Endothelial cell of umbilical vein (primary cell): ENCODE results near the gene TYK2. TPM values are rescaled to one million over a fixed set of nuclear protein-coding genes. Genes with fewer than 3 reads are reported as not detected.
"Not testable (repeated sequence)": the region's sequence is repeated elsewhere in the genome, so short reads cannot be mapped to it uniquely, and the experiment has no call there.

Experiments
- BruUV-seq: library from RNA; stranded (reverse); fragments of 400-500 nt; replicated peaks from 2 replicates; lab custom pipeline; 2021; lab: Mats Ljungman, UMichigan
- CTCF ChIA-PET: fragments of 300-600, 350-600 bp; sonication (Branson Sonifier 250); formaldehyde crosslinking; loops from one replicate; lab custom pipeline; 2021; ENCODE audit warnings: antibody characterized with exemption, inconsistent platforms; lab: Charles Lee
- POLR2A ChIA-PET: fragments of 300-600, 350-600 bp; sonication (Branson Sonifier 250); formaldehyde crosslinking; loops from one replicate; lab custom pipeline; 2021; ENCODE audit warnings: antibody characterized with exemption, inconsistent platforms; lab: Charles Lee
- DNase-seq: peaks from one replicate; pipeline ENCODE4 v3.0.0-alpha.2; 2011; ENCODE audit warnings: low read depth, low spot score
- FAIRE-seq: peaks from 2 replicates; lab custom pipeline; 2011; peaks lifted over from hg19 to GRCh38; lab: Jason Lieb, UNC
- H2AFZ ChIP-seq: 2 replicates; pipeline ENCODE4 v1.6.0; 2012; ENCODE audit warnings: low read depth, low read length, control low read depth, inconsistent platforms
- H3K27ac ChIP-seq: 2 replicates; pipeline ENCODE4 v1.5.1; 2011; ENCODE audit warnings: low read depth, mild to moderate bottlenecking, control low read depth, low read length, moderate library complexity; ENCODE audit not compliant: insufficient read depth
- H3K27me3 ChIP-seq, 2 experiments: 2 replicates each; pipeline versions ENCODE4 v1.6.0 to v1.6.1; 2011; ENCODE audit warnings: low read length in 2 of 2, mixed read lengths in 1 of 2; ENCODE audit not compliant: control insufficient read depth in 2 of 2, insufficient read depth in 2 of 2
- H3K36me3 ChIP-seq, 2 experiments: 2 replicates in 1 of 2; 3 replicates in 1 of 2; pipeline ENCODE4 v1.5.1; 2011; ENCODE audit warnings: low read length in 2 of 2, mild to moderate bottlenecking in 1 of 2, moderate library complexity in 1 of 2; ENCODE audit not compliant: control insufficient read depth in 2 of 2, insufficient read depth in 2 of 2; ENCODE audit errors: extremely low read depth in 1 of 2
- H3K4me1 ChIP-seq: 3 replicates; pipeline ENCODE4 v1.5.1; 2011; ENCODE audit warnings: mild to moderate bottlenecking, low read length; ENCODE audit not compliant: control insufficient read depth, insufficient read depth; ENCODE audit errors: extremely low read depth
- H3K4me2 ChIP-seq: 2 replicates; pipeline ENCODE4 v1.6.1; 2011; ENCODE audit warnings: low read length, control low read depth, mixed read lengths; ENCODE audit not compliant: insufficient read depth
- H3K4me3 ChIP-seq, 3 experiments: fragments of 200-600 bp in 1 of 3; sonication (generic), shearing (Covaris generic) in 1 of 3; replicated peaks in 1 of 3; 2 replicates each; pipeline ENCODE4 v1.5.1; 2011 to 2016; ENCODE audit warnings: control low read depth in 3 of 3, low read length in 3 of 3, mild to moderate bottlenecking in 2 of 3, inconsistent platforms in 1 of 3, low read depth in 1 of 3, moderate library complexity in 1 of 3; ENCODE audit not compliant: insufficient read depth in 1 of 3
- H3K79me2 ChIP-seq: 2 replicates; pipeline ENCODE4 v1.6.0; 2012; ENCODE audit warnings: low read length, inconsistent platforms; ENCODE audit not compliant: control insufficient read depth, insufficient read depth
- H3K9ac ChIP-seq: replicated peaks from 2 replicates; pipeline ENCODE3; 2011; ENCODE audit warnings: low read length, control low read depth; ENCODE audit not compliant: insufficient read depth; ENCODE audit errors: extremely low read depth
- H3K9me1 ChIP-seq: replicated peaks from 3 replicates; pipeline ENCODE4 v1.6.0; 2011; ENCODE audit warnings: mild to moderate bottlenecking, low read length; ENCODE audit not compliant: control insufficient read depth, insufficient read depth; ENCODE audit errors: extremely low read depth
- H3K9me3 ChIP-seq: replicated peaks from 2 replicates; pipeline ENCODE4 v1.5.1; 2012; ENCODE audit warnings: low read length, inconsistent platforms; ENCODE audit not compliant: control insufficient read depth, insufficient read depth
- H4K20me1 ChIP-seq: replicated peaks from 2 replicates; pipeline ENCODE3; 2011; ENCODE audit warnings: mild to moderate bottlenecking, low read length; ENCODE audit not compliant: control insufficient read depth, insufficient read depth; ENCODE audit errors: extremely low read depth
- JUN ChIP-seq: IDR thresholded peaks from 2 replicates; pipeline ENCODE4 v1.6.1; 2011; ENCODE audit warnings: borderline replicate concordance, low read depth; ENCODE audit not compliant: insufficient read length, insufficient read depth
- MYC ChIP-seq: IDR thresholded peaks from one replicate; pipeline ENCODE4 v1.6.1; 2011; ENCODE audit warnings: mild to moderate bottlenecking, low read depth, low read length
- dilution Hi-C: fragments of 300-500 bp; cut with MboI; formaldehyde crosslinking; loops from one replicate; pipeline ENCODE4 v1.15.0; 2019; ENCODE audit warnings: low sequenced_read_pairs; ENCODE audit not compliant: extremely low pct_ligation_motif_present
- intact Hi-C: fragments of 100-400 bp; cut with micrococcal nuclease; formaldehyde crosslinking; loops from one replicate; pipeline ENCODE4 v1.10.0; 2022
- polyA plus RNA-seq, 4 experiments: library from polyadenylated mRNA; depleted of rRNA in 3 of 4; stranded (reverse) in 3 of 4; unstranded in 1 of 4; fragments of >200 nt; gene quantifications; 2 replicates each; pipeline versions ENCODE4 v1.2.1 to v1.2.3, GENCODE V29; 2011 to 2012; ENCODE audit warnings: missing spikeins in 1 of 4
- total RNA-seq: library from RNA; stranded (reverse); gene quantifications from 2 replicates; pipeline ENCODE4 v1.2.3, GENCODE V29; 2021

Gene TYK2
- total and polyA plus RNA-seq, 2 donors (not counting 3 experiments of a cell fraction or from before 2014, with no cell fraction given), result 92.9 to 138 TPM

DNA sequence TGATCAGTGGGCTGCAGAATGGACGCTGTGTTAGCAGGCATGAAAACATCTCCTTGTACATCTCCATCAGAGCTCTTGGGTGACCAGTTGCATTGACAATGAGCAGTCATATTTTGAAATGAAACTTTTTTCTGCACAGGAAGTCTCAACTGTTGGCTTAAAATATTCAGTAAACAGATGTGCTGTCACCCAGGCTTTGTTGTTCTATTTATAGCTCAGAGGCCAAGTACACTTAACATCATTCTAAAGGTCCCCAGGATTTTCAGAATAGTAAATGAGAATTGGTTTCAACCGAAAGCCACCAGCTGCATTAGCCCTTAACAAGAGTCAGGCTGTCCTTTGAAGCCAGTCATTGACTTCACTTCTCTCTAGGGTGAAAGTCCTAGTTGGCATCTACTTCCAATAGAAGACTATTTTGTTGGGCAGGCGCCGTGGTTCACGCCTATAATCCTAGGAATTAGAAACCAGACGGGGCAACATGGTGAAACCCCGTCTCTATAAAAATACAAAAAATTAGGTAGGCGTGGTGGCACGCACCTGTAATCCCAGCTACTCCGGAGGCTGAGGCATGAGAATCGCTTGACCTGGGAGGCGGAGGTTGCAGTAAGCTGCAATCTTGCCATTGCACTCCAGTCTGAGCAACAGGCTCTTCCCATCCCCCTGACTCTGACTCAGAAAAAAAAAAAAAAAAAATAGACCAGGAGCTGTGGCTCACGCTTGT lies 32.0 kb upstream of the TYK2 start:
- Histone ChIP-seq H3K4me1 (peaks cover 4% of the 10 kb centered on the region), H3K27me3 (peaks cover 7 to 13% of the 10 kb centered on the region in 2 experiments), H3K36me3 (no peaks in the 10 kb centered on the region), H3K4me2 (no peak overlapping the region), H3K27ac (no peak overlapping the region), H3K9me1 (no peaks in the 10 kb centered on the region), H3K79me2 (no peaks in the 10 kb centered on the region), H4K20me1 (no peaks in the 10 kb centered on the region), H3K9me3 (no peaks in the 10 kb centered on the region), H3K4me3 (no peak overlapping the region), H3K9ac (no peak overlapping the region), H2AFZ (no peak overlapping the region)
- no TSS peak for BruUV-seq
- TF ChIP-seq JUN, result no peak
- no peak for TF ChIP-seq MYC
- ChIA-PET POLR2A (interaction anchor here (0.6 kb wide), 1 partner anchor 908 kb away, joined by 5 read pairs; no protein-coding TSS in a partner anchor), CTCF (interaction anchor here (1.4 to 7.5 kb wide), 4 partner anchors 7 to 42 kb away, joined by 4 to 108 read pairs (median 7); partner anchors contain the start of gene CDC37)
- FAIRE-seq, result no peak
- no peak for DNase-seq
- dilution Hi-C loops, result no loop called here
- intact Hi-C loops, result no loop called here

DNA sequence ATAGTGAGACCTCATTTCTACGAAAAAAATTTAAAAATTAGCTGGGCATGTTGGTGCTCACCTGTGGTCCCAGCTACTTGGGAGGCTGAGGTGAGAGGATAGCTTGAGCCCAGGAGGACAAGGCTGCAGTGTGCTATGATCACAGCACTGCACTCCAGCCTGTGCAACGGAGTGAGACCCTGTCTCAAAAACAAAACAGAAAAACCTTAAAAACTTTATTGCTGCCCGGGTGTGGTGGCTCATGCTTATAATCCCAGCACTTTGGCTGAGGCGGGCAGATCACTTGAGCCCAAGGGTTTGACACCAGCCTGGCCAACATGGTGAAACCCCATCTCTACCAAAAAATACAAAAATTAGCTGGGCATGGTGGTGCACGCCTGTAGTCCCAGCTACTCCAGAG lies 30.9 kb upstream of the TYK2 start:
- H4K20me1 ChIP-seq, H3K4me1 ChIP-seq, H3K4me2 ChIP-seq, intact Hi-C loops, H3K9me1 ChIP-seq, H2AFZ ChIP-seq, H3K9me3 ChIP-seq, POLR2A ChIA-PET, H3K79me2 ChIP-seq, DNase-seq, H3K27ac ChIP-seq, dilution Hi-C loops, H3K36me3 ChIP-seq, H3K9ac ChIP-seq, H3K4me3 ChIP-seq, FAIRE-seq, BruUV-seq: not testable (repeated sequence)
- H3K27me3 ChIP-seq, result peaks cover 5 to 14% of the 10 kb centered on the region in 2 experiments
- CTCF ChIA-PET, result interaction anchor here (0.9 to 1.4 kb wide), 3 partner anchors 9 to 25 kb away, joined by 3 to 4 read pairs (median 3); partner anchors contain the start of gene PDE4A
